ENCODE results near the gene PUM2. TPM values are rescaled to one million over a fixed set of nuclear protein-coding genes. Genes with fewer than 3 reads are reported as not detected.

PUM2 gene
- total RNA-seq, 1 donor from 2014 or later, result 113 TPM

DNA sequence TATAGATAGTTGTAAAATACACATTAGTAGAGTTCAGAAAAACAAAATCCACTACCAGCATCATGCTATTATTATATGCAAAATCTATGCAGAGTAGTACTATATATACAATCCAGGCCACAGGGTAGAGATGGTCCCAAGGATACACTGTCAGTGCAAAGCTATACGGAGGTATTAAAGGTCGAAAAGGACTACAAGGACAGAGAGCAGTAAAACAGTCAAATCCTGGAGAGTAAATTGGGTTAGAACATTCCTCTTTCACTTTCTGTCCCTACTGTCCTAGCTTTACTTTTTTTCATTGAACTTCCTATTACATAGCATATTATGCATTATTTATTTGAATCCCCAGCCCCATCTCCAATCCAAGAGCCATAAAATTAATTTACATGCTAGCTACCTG, 86.0 kb downstream of the PUM2 start:
- no peak for DNase-seq
- Mint-ChIP-seq H3K4me3 (ENCODE audit: unreplicated experiment) (no peak overlapping the region), H3K9me3 (ENCODE audit: unreplicated experiment) (no peaks in the 10 kb centered on the region), H3K4me1 (ENCODE audit: low read depth, unreplicated experiment) (no peaks in the 10 kb centered on the region), H3K27ac (ENCODE audit: unreplicated experiment) (no peak overlapping the region), H3K27me3 (ENCODE audit: unreplicated experiment) (peaks cover 1% of the 10 kb centered on the region), H3K36me3 (ENCODE audit: unreplicated experiment) (no peaks in the 10 kb centered on the region)
- TF ChIP-seq, protein P1, sequence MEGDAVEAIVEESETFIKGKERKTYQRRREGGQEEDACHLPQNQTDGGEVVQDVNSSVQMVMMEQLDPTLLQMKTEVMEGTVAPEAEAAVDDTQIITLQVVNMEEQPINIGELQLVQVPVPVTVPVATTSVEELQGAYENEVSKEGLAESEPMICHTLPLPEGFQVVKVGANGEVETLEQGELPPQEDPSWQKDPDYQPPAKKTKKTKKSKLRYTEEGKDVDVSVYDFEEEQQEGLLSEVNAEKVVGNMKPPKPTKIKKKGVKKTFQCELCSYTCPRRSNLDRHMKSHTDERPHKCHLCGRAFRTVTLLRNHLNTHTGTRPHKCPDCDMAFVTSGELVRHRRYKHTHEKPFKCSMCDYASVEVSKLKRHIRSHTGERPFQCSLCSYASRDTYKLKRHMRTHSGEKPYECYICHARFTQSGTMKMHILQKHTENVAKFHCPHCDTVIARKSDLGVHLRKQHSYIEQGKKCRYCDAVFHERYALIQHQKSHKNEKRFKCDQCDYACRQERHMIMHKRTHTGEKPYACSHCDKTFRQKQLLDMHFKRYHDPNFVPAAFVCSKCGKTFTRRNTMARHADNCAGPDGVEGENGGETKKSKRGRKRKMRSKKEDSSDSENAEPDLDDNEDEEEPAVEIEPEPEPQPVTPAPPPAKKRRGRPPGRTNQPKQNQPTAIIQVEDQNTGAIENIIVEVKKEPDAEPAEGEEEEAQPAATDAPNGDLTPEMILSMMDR (IDR thresholded peaks at IDR 0.05; ENCODE audit: partially characterized antibody, unreplicated experiment), result no peak

DNA sequence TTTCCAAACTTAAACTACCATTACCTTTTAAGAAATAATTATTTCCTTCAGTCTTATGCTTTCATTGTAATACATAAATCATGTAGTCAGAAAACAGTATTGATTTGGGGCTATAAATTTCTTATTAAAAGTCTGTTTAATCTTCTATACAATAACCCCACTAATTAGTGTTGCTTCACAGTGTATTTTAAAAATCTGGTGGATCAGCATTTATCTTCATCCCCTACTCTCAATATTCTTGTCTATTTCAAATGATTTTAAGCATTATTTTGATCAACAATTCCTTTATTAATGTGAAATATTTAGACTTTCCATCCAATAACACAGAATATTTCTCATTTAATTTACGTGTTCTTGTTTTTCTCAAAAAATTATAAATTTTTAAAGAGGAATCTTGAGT, 93.2 kb downstream of the PUM2 start:
- Mint-ChIP-seq H3K27ac (ENCODE audit: unreplicated experiment) (no peak overlapping the region), H3K4me3 (ENCODE audit: unreplicated experiment) (no peak overlapping the region), H3K27me3 (ENCODE audit: unreplicated experiment) (no peaks in the 10 kb centered on the region), H3K4me1 (ENCODE audit: low read depth, unreplicated experiment) (no peaks in the 10 kb centered on the region), H3K9me3 (ENCODE audit: unreplicated experiment) (peaks cover 3% of the 10 kb centered on the region), H3K36me3 (ENCODE audit: unreplicated experiment) (no peaks in the 10 kb centered on the region)
- TF ChIP-seq, protein P1 (IDR thresholded peaks at IDR 0.05; ENCODE audit: partially characterized antibody, unreplicated experiment), result no peak
- no peak for DNase-seq

DNA sequence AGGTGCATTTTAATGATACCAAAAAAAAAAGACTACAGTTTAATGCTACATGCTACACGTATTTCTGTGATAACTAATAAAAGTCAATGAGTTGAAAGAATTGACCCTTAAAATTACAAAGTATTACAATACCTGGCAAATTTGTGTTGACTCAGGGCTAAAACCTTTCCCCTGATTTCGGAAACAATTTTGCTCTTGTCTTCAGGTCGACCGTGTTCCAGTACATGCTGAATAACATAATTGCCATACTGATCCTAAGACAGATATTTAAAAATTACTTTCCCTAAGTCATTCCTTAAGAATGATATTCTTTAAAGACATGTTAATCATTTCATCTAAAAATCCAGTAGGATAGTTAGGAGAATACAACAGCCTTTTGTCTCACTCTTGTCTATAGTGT, 95.9 kb downstream of the PUM2 start:
- Mint-ChIP-seq H3K27me3 (ENCODE audit: unreplicated experiment) (no peaks in the 10 kb centered on the region), H3K4me3 (ENCODE audit: unreplicated experiment) (no peak overlapping the region), H3K4me1 (ENCODE audit: low read depth, unreplicated experiment) (no peaks in the 10 kb centered on the region), H3K9me3 (ENCODE audit: unreplicated experiment) (peaks cover 3% of the 10 kb centered on the region), H3K36me3 (ENCODE audit: unreplicated experiment) (no peaks in the 10 kb centered on the region), H3K27ac (ENCODE audit: unreplicated experiment) (no peak overlapping the region)
- DNase-seq, result no peak
- TF ChIP-seq, protein P1 (IDR thresholded peaks at IDR 0.05; ENCODE audit: partially characterized antibody, unreplicated experiment), result no peak

DNA sequence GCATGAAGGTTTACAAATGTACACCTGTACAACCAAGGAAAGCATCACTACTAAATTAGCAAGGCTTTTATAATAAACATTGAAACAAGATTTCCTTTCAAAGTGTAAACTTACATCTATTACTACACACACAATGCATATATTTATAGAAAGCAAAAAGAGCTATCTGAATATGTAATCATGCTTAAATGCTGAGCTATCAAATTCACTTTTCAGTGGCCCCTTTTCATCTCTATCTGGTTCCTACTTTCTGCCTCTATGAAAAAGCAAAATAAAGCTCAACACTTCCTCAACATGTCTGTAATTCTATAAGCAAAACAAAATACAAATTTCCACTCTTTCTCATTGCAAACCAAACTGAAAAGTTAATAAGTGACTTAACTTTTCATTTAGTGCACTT, 100.2 kb downstream of the PUM2 start:
- H3K9me3 Mint-ChIP-seq (ENCODE audit: unreplicated experiment), result peaks cover 3% of the 10 kb centered on the region
- TF ChIP-seq, protein P1 (IDR thresholded peaks at IDR 0.05; ENCODE audit: partially characterized antibody, unreplicated experiment), result no peak
- H3K27ac Mint-ChIP-seq (ENCODE audit: unreplicated experiment), result no peak overlapping the region
- no peaks in the 10 kb centered on the region for H3K36me3 Mint-ChIP-seq (ENCODE audit: unreplicated experiment)
- H3K4me3 Mint-ChIP-seq (ENCODE audit: unreplicated experiment), result no peak overlapping the region
- H3K4me1 Mint-ChIP-seq (ENCODE audit: low read depth, unreplicated experiment), result no peaks in the 10 kb centered on the region
- no peak for DNase-seq
- H3K27me3 Mint-ChIP-seq (ENCODE audit: unreplicated experiment), result no peaks in the 10 kb centered on the region

DNA sequence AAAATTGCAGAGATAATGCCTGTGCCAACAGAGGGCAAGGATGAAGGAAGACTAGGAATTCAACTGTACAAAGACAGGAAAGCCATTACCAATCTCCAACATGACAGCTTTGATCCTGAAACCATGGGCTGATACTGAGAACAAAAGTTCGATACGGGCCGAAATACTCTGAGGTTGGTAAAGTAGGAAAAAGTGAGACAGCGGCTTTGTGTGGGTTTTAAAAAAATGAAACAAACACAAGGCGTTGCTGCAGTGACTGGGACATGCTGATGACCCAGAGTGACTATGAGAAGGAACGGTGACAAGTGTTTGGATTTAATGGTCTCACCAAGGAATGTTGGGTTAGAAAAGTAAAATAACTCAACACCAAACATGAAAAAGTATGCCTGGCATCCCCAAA, 101.5 kb downstream of the PUM2 start:
- TF ChIP-seq, protein P1 (IDR thresholded peaks at IDR 0.05; ENCODE audit: partially characterized antibody, unreplicated experiment), result no peak
- Mint-ChIP-seq H3K36me3 (ENCODE audit: unreplicated experiment) (no peaks in the 10 kb centered on the region), H3K27ac (ENCODE audit: unreplicated experiment) (no peak overlapping the region), H3K9me3 (ENCODE audit: unreplicated experiment) (peaks cover under 1% of the 10 kb centered on the region), H3K27me3 (ENCODE audit: unreplicated experiment) (no peaks in the 10 kb centered on the region), H3K4me1 (ENCODE audit: low read depth, unreplicated experiment) (no peaks in the 10 kb centered on the region), H3K4me3 (ENCODE audit: unreplicated experiment) (no peak overlapping the region)
- no peak for DNase-seq

Data from glutamatergic neuron (in vitro differentiated cells).